ENCODE results near the gene CCR7.

The CCR7 gene

GRCh38 chr17:40559954-40560591 lies 5.2 kb downstream of the CCR7 start:
- no peak overlapping the region for H3K9ac ChIP-seq (ENCODE audit: low read depth, low read length)
- H3K27me3 ChIP-seq (ENCODE audit: control insufficient read depth, insufficient read depth, low read length): no peaks in the 10 kb centered on the region

GRCh38 chr17:40559564-40559916 lies 5.7 kb downstream of the CCR7 start:
- Histone ChIP-seq H3K9ac (ENCODE audit: low read depth, low read length) (no peak overlapping the region), H3K4me1 (ENCODE audit: control insufficient read depth, insufficient read depth, low read length) (peaks cover 9% of the 10 kb centered on the region; the same call in 1 of the 2 replicates), H3K27me3 (ENCODE audit: control insufficient read depth, insufficient read depth, low read length) (no peaks in the 10 kb centered on the region), H3K27ac (ENCODE audit: low read depth, low read length) (no peak overlapping the region), H3K9me3 (ENCODE audit: control insufficient read depth, insufficient read depth, low read length) (no peaks in the 10 kb centered on the region), H3K36me3 (ENCODE audit: control insufficient read depth, insufficient read depth, low read length) (no peaks in the 10 kb centered on the region), H3K4me3 (ENCODE audit: low read depth, low read length) (no peak overlapping the region)

More at GRCh38 chr17:40559954-40560591, 5.2 kb downstream of the CCR7 start:
- no peak overlapping the region for H3K27ac ChIP-seq (ENCODE audit: low read depth, low read length)
- H3K36me3 ChIP-seq (ENCODE audit: control insufficient read depth, insufficient read depth, low read length): no peaks in the 10 kb centered on the region
- peaks cover 14% of the 10 kb centered on the region; the same call in 1 of the 2 replicates for H3K4me1 ChIP-seq (ENCODE audit: control insufficient read depth, insufficient read depth, low read length)
- no peaks in the 10 kb centered on the region for H3K9me3 ChIP-seq (ENCODE audit: control insufficient read depth, insufficient read depth, low read length)
- H3K4me3 ChIP-seq (ENCODE audit: low read depth, low read length): no peak overlapping the region

- no peaks in the 10 kb centered on the region for H3K9me3 ChIP-seq (ENCODE audit: control insufficient read depth, insufficient read depth, low read length)
- H3K4me1 ChIP-seq (ENCODE audit: control insufficient read depth, insufficient read depth, low read length): peaks cover 8% of the 10 kb centered on the region; the same call in 1 of the 2 replicates
- H3K4me3 ChIP-seq (ENCODE audit: low read depth, low read length): no peak overlapping the region
- H3K9ac ChIP-seq (ENCODE audit: low read depth, low read length): no peak overlapping the region
- no peaks in the 10 kb centered on the region for H3K27me3 ChIP-seq (ENCODE audit: control insufficient read depth, insufficient read depth, low read length)
- no peaks in the 10 kb centered on the region for H3K36me3 ChIP-seq (ENCODE audit: control insufficient read depth, insufficient read depth, low read length)
- no peak overlapping the region for H3K27ac ChIP-seq (ENCODE audit: low read depth, low read length)
Measured at GRCh38 chr17:40558890-40559563, 6.2 kb downstream of the CCR7 start.

GRCh38 chr17:40558300-40558889 lies 6.9 kb downstream of the CCR7 start:
- Histone ChIP-seq H3K4me1 (ENCODE audit: control insufficient read depth, insufficient read depth, low read length) (peaks cover 8% of the 10 kb centered on the region; the same call in 1 of the 2 replicates), H3K36me3 (ENCODE audit: control insufficient read depth, insufficient read depth, low read length) (no peaks in the 10 kb centered on the region), H3K9me3 (ENCODE audit: control insufficient read depth, insufficient read depth, low read length) (no peaks in the 10 kb centered on the region), H3K9ac (ENCODE audit: low read depth, low read length) (no peak overlapping the region), H3K27me3 (ENCODE audit: control insufficient read depth, insufficient read depth, low read length) (no peaks in the 10 kb centered on the region), H3K27ac (ENCODE audit: low read depth, low read length) (no peak overlapping the region), H3K4me3 (ENCODE audit: low read depth, low read length) (no peak overlapping the region)

GRCh38 chr17:40557531-40558299 lies 7.6 kb downstream of the CCR7 start:
- Histone ChIP-seq H3K9me3 (ENCODE audit: control insufficient read depth, insufficient read depth, low read length) (no peaks in the 10 kb centered on the region), H3K4me1 (ENCODE audit: control insufficient read depth, insufficient read depth, low read length) (peaks cover 8% of the 10 kb centered on the region; the same call in 1 of the 2 replicates), H3K27ac (ENCODE audit: low read depth, low read length) (no peak overlapping the region), H3K36me3 (ENCODE audit: control insufficient read depth, insufficient read depth, low read length) (no peaks in the 10 kb centered on the region), H3K4me3 (ENCODE audit: low read depth, low read length) (no peak overlapping the region), H3K27me3 (ENCODE audit: control insufficient read depth, insufficient read depth, low read length) (no peaks in the 10 kb centered on the region), H3K9ac (ENCODE audit: low read depth, low read length) (no peak overlapping the region)

GRCh38 chr17:40556884-40557414 lies 8.3 kb downstream of the CCR7 start:
- Histone ChIP-seq H3K27me3 (ENCODE audit: control insufficient read depth, insufficient read depth, low read length) (no peaks in the 10 kb centered on the region), H3K4me3 (ENCODE audit: low read depth, low read length) (no peak overlapping the region), H3K9me3 (ENCODE audit: control insufficient read depth, insufficient read depth, low read length) (no peaks in the 10 kb centered on the region), H3K27ac (ENCODE audit: low read depth, low read length) (no peak overlapping the region), H3K4me1 (ENCODE audit: control insufficient read depth, insufficient read depth, low read length) (peaks cover 8% of the 10 kb centered on the region; the same call in 1 of the 2 replicates), H3K9ac (ENCODE audit: low read depth, low read length) (no peak overlapping the region), H3K36me3 (ENCODE audit: control insufficient read depth, insufficient read depth, low read length) (no peaks in the 10 kb centered on the region)

- H3K4me3 ChIP-seq (ENCODE audit: low read depth, low read length): no peak overlapping the region
- no peaks in the 10 kb centered on the region for H3K27me3 ChIP-seq (ENCODE audit: control insufficient read depth, insufficient read depth, low read length)
- peaks cover 8% of the 10 kb centered on the region; the same call in 1 of the 2 replicates for H3K4me1 ChIP-seq (ENCODE audit: control insufficient read depth, insufficient read depth, low read length)
- no peaks in the 10 kb centered on the region for H3K36me3 ChIP-seq (ENCODE audit: control insufficient read depth, insufficient read depth, low read length)
- no peak overlapping the region for H3K27ac ChIP-seq (ENCODE audit: low read depth, low read length)
- H3K9me3 ChIP-seq (ENCODE audit: control insufficient read depth, insufficient read depth, low read length): no peaks in the 10 kb centered on the region
- no peak overlapping the region for H3K9ac ChIP-seq (ENCODE audit: low read depth, low read length)
Measured at GRCh38 chr17:40556198-40556661, 9.0 kb downstream of the CCR7 start.

- H3K9ac ChIP-seq (ENCODE audit: low read depth, low read length): no peak overlapping the region
- H3K27ac ChIP-seq (ENCODE audit: low read depth, low read length): no peak overlapping the region
- no peaks in the 10 kb centered on the region for H3K9me3 ChIP-seq (ENCODE audit: control insufficient read depth, insufficient read depth, low read length)
- H3K36me3 ChIP-seq (ENCODE audit: control insufficient read depth, insufficient read depth, low read length): no peaks in the 10 kb centered on the region
- peaks cover 7% of the 10 kb centered on the region; the same call in 1 of the 2 replicates for H3K4me1 ChIP-seq (ENCODE audit: control insufficient read depth, insufficient read depth, low read length)
- H3K27me3 ChIP-seq (ENCODE audit: control insufficient read depth, insufficient read depth, low read length): no peaks in the 10 kb centered on the region
- H3K4me3 ChIP-seq (ENCODE audit: low read depth, low read length): no peak overlapping the region
Measured at GRCh38 chr17:40555296-40556190, 9.7 kb downstream of the CCR7 start.

- Histone ChIP-seq H3K4me1 (ENCODE audit: control insufficient read depth, insufficient read depth, low read length) (peaks cover 5% of the 10 kb centered on the region; the same call in 1 of the 2 replicates), H3K36me3 (ENCODE audit: control insufficient read depth, insufficient read depth, low read length) (no peaks in the 10 kb centered on the region), H3K27me3 (ENCODE audit: control insufficient read depth, insufficient read depth, low read length) (no peaks in the 10 kb centered on the region), H3K9ac (ENCODE audit: low read depth, low read length) (no peak overlapping the region), H3K9me3 (ENCODE audit: control insufficient read depth, insufficient read depth, low read length) (no peaks in the 10 kb centered on the region), H3K27ac (ENCODE audit: low read depth, low read length) (no peak overlapping the region), H3K4me3 (ENCODE audit: low read depth, low read length) (no peak overlapping the region)
Measured at GRCh38 chr17:40554646-40555295, 10.5 kb downstream of the CCR7 start.
